Neural cell (in vitro differentiated cells): ENCODE measurements around the gene COPG1. TPM values are rescaled to one million over a fixed set of nuclear protein-coding genes. Genes with fewer than 3 reads are reported as not detected.

Experiments used
- H2AFZ ChIP-seq: fragments of 200-600, 300-800 bp; sonication (generic), shearing (Covaris generic); 2 replicates; pipeline ENCODE4 v1.6.0; 2014; ENCODE audit warnings: low read depth, mild to moderate bottlenecking, antibody characterized with exemption, low read length, moderate library complexity
- H3F3A ChIP-seq: fragments of 200-600 bp; shearing (Covaris generic); 2 replicates; pipeline ENCODE4 v1.6.1; 2016; ENCODE audit warnings: mild to moderate bottlenecking, moderate library complexity, mixed read lengths, antibody characterized with exemption, low read length; ENCODE audit not compliant: insufficient read depth, poor library complexity, severe bottlenecking
- H3K27ac ChIP-seq: fragments of 200-600, 300-800 bp; sonication (generic), shearing (Covaris generic); 2 replicates; pipeline ENCODE4 v1.5.1; 2014; ENCODE audit warnings: mild to moderate bottlenecking, low read length, moderate library complexity
- H3K27me3 ChIP-seq: fragments of 300-800, 200-600 bp; sonication (generic), shearing (Covaris generic); 2 replicates; pipeline ENCODE4 v1.6.0; 2014; ENCODE audit warnings: mild to moderate bottlenecking, low read depth, low read length, moderate library complexity; ENCODE audit not compliant: insufficient read depth
- H3K36me3 ChIP-seq: fragments of 300-800, 200-600 bp; sonication (generic), shearing (Covaris generic); 2 replicates; pipeline ENCODE4 v1.5.1; 2014; ENCODE audit warnings: mild to moderate bottlenecking, antibody characterized with exemption, low read length, moderate library complexity; ENCODE audit not compliant: insufficient read depth
- H3K4me2 ChIP-seq: fragments of 300-800, 200-600 bp; sonication (generic), shearing (Covaris generic); 2 replicates; pipeline ENCODE4 v1.6.0; 2014; ENCODE audit warnings: mild to moderate bottlenecking, low read length
- H3K4me3 ChIP-seq: fragments of 300-800, 200-600 bp; sonication (generic), shearing (Covaris generic); 2 replicates; pipeline ENCODE4 v1.5.1; 2014; ENCODE audit warnings: mild to moderate bottlenecking, low read length, moderate library complexity
- H3K79me2 ChIP-seq: fragments of 200-600 bp; shearing (Covaris generic); replicated peaks from 2 replicates; pipeline ENCODE4 v1.6.0; 2014; ENCODE audit warnings: mild to moderate bottlenecking, low read length, moderate library complexity; ENCODE audit not compliant: insufficient read depth
- H3K9ac ChIP-seq: fragments of 300-800, 200-600 bp; sonication (generic), shearing (Covaris generic); 2 replicates; pipeline ENCODE4 v1.6.1; 2016; ENCODE audit warnings: mild to moderate bottlenecking, low read length, mixed read lengths
- H3K9me2 ChIP-seq: fragments of 200-600 bp; shearing (Covaris generic); 2 replicates; pipeline ENCODE4 v1.6.1; 2016; ENCODE audit warnings: mild to moderate bottlenecking, low read length, mixed read lengths; ENCODE audit not compliant: insufficient read depth
- H3K9me3 ChIP-seq: fragments of 200-600, 300-800 bp; sonication (generic), shearing (Covaris generic); 2 replicates; pipeline ENCODE4 v1.6.1; 2016; ENCODE audit warnings: mild to moderate bottlenecking, mixed run types, low read length, moderate library complexity, mixed read lengths
- H4K20me1 ChIP-seq: fragments of 200-600 bp; shearing (Covaris generic); 2 replicates; pipeline ENCODE4 v1.6.1; 2016; ENCODE audit warnings: mild to moderate bottlenecking, mixed run types; ENCODE audit not compliant: insufficient read depth
- EP300 ChIP-seq: fragments of 450-650 bp; conservative IDR thresholded peaks from 2 replicates; pipeline ENCODE4 v1.6.1; 2014; ENCODE audit warnings: antibody characterized with exemption, mild to moderate bottlenecking, moderate library complexity; ENCODE audit not compliant: poor library complexity, severe bottlenecking
- EZH2 ChIP-seq: fragments of 200-600, 300-800 bp; shearing (Covaris generic), sonication (generic); IDR thresholded peaks from 2 replicates; pipeline ENCODE4 v1.6.1; 2014; ENCODE audit warnings: antibody characterized with exemption, low read length, borderline replicate concordance, mild to moderate bottlenecking; ENCODE audit not compliant: insufficient read depth, poor library complexity, severe bottlenecking
- MXI1 ChIP-seq: fragments of 450-650 bp; conservative IDR thresholded peaks from 2 replicates; pipeline ENCODE4 v1.6.1; 2014; ENCODE audit warnings: antibody characterized with exemption, mild to moderate bottlenecking; ENCODE audit not compliant: poor library complexity, severe bottlenecking
- POLR2AphosphoS5 ChIP-seq: IDR thresholded peaks from 2 replicates; pipeline ENCODE4 v1.6.1; 2012
- RAD21 ChIP-seq: fragments of 450-650 bp; conservative IDR thresholded peaks from 2 replicates; pipeline ENCODE4 v1.6.1; 2014; ENCODE audit warnings: antibody characterized with exemption, mild to moderate bottlenecking, moderate library complexity
- SMC3 ChIP-seq: fragments of 450-650 bp; conservative IDR thresholded peaks from 2 replicates; pipeline ENCODE4 v1.6.1; 2014; ENCODE audit warnings: antibody characterized with exemption, mild to moderate bottlenecking, moderate library complexity; ENCODE audit not compliant: poor library complexity
- TAF1 ChIP-seq: IDR thresholded peaks from 2 replicates; pipeline ENCODE4 v1.6.1; 2012; ENCODE audit warnings: low read depth
- polyA plus RNA-seq: library from polyadenylated mRNA; depleted of rRNA; stranded (reverse); fragments of >200 nt; gene quantifications from 2 replicates; pipeline ENCODE4 v1.2.3, GENCODE V29; 2014
- TF ChIP-seq, protein P1 (sequence below): fragments of 450-650 bp; IDR thresholded peaks from 2 replicates; pipeline ENCODE4 v1.5.1; 2014; ENCODE audit warnings: antibody characterized with exemption, mild to moderate bottlenecking, moderate library complexity; ENCODE audit not compliant: poor library complexity, severe bottlenecking
- TF ChIP-seq, protein P2 (sequence below): IDR thresholded peaks from 2 replicates; pipeline ENCODE4 v1.6.1; 2012; ENCODE audit warnings: borderline replicate concordance

Gene COPG1
- polyA plus RNA-seq, 1 donor from 2014 or later = 75.0 TPM

DNA sequence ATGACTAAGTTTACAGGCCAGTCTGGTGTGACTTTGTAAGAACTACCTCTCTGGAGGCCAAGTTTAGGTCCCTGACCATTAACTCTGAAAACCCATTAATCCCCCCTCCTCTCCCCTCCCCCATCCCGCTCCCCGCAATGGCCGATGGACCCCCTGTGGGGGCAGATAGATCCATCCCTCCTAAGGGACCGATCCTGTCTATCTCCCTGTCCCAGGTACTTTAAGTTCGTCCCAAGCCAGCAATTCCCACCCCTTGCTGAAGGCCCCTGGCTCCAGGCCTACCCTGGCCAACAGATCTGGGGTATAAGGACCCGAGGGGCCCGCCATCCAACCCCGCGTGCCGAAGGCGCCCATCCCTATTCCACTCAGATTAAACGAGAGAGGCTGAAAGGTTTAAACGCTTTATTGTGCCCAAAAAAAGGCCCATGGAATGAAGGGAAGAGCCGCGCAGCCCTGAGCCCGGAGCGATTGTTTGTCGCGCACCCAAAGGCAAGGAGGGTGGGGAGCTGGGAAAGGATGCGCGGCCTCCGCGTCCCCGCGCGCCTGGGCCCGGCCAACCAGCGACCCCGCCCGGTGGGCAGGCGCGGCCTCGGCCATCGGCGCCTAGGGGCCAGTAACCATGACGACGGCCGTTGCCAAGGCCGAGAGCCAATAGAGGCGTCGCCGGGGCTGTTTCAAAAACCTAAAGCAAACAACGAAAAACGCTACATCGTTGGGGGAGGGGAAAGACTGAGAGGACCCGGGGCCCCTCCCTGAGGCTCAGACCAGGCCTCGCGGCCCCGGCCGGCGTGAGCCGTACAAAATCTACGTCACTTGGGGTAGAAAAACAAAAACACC is 65.2 kb downstream of the COPG1 start:
- no peaks in the 10 kb centered on the region for H3K9me3 ChIP-seq
- peak overlapping the region; percentile 92 for H3K9ac ChIP-seq
- H3K79me2 ChIP-seq = peaks cover 46% of the 10 kb centered on the region
- H2AFZ ChIP-seq = peak overlapping the region; percentile 43
- H3K27ac ChIP-seq = peak overlapping the region; percentile 85
- H3F3A ChIP-seq = peaks cover 4% of the 10 kb centered on the region
- peak overlapping the region; percentile 96 for H3K4me3 ChIP-seq
- H3K27me3 ChIP-seq = no peaks in the 10 kb centered on the region
- peak overlapping the region; percentile 98 for H3K4me2 ChIP-seq
- no peaks in the 10 kb centered on the region for H3K9me2 ChIP-seq
- H4K20me1 ChIP-seq = no peaks in the 10 kb centered on the region
- no peaks in the 10 kb centered on the region for H3K36me3 ChIP-seq
- TF ChIP-seq RAD21 (no peak), MXI1 (peak; percentile 86), EZH2 (no peak), SMC3 (no peak), EP300 (peak; percentile 41), POLR2AphosphoS5 (peak; percentile 59), TAF1 (peak; percentile 30)
- TF ChIP-seq, protein P1, sequence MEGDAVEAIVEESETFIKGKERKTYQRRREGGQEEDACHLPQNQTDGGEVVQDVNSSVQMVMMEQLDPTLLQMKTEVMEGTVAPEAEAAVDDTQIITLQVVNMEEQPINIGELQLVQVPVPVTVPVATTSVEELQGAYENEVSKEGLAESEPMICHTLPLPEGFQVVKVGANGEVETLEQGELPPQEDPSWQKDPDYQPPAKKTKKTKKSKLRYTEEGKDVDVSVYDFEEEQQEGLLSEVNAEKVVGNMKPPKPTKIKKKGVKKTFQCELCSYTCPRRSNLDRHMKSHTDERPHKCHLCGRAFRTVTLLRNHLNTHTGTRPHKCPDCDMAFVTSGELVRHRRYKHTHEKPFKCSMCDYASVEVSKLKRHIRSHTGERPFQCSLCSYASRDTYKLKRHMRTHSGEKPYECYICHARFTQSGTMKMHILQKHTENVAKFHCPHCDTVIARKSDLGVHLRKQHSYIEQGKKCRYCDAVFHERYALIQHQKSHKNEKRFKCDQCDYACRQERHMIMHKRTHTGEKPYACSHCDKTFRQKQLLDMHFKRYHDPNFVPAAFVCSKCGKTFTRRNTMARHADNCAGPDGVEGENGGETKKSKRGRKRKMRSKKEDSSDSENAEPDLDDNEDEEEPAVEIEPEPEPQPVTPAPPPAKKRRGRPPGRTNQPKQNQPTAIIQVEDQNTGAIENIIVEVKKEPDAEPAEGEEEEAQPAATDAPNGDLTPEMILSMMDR = peak; percentile 52
- TF ChIP-seq, protein P2, sequence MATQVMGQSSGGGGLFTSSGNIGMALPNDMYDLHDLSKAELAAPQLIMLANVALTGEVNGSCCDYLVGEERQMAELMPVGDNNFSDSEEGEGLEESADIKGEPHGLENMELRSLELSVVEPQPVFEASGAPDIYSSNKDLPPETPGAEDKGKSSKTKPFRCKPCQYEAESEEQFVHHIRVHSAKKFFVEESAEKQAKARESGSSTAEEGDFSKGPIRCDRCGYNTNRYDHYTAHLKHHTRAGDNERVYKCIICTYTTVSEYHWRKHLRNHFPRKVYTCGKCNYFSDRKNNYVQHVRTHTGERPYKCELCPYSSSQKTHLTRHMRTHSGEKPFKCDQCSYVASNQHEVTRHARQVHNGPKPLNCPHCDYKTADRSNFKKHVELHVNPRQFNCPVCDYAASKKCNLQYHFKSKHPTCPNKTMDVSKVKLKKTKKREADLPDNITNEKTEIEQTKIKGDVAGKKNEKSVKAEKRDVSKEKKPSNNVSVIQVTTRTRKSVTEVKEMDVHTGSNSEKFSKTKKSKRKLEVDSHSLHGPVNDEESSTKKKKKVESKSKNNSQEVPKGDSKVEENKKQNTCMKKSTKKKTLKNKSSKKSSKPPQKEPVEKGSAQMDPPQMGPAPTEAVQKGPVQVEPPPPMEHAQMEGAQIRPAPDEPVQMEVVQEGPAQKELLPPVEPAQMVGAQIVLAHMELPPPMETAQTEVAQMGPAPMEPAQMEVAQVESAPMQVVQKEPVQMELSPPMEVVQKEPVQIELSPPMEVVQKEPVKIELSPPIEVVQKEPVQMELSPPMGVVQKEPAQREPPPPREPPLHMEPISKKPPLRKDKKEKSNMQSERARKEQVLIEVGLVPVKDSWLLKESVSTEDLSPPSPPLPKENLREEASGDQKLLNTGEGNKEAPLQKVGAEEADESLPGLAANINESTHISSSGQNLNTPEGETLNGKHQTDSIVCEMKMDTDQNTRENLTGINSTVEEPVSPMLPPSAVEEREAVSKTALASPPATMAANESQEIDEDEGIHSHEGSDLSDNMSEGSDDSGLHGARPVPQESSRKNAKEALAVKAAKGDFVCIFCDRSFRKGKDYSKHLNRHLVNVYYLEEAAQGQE = peak; percentile 39

DNA sequence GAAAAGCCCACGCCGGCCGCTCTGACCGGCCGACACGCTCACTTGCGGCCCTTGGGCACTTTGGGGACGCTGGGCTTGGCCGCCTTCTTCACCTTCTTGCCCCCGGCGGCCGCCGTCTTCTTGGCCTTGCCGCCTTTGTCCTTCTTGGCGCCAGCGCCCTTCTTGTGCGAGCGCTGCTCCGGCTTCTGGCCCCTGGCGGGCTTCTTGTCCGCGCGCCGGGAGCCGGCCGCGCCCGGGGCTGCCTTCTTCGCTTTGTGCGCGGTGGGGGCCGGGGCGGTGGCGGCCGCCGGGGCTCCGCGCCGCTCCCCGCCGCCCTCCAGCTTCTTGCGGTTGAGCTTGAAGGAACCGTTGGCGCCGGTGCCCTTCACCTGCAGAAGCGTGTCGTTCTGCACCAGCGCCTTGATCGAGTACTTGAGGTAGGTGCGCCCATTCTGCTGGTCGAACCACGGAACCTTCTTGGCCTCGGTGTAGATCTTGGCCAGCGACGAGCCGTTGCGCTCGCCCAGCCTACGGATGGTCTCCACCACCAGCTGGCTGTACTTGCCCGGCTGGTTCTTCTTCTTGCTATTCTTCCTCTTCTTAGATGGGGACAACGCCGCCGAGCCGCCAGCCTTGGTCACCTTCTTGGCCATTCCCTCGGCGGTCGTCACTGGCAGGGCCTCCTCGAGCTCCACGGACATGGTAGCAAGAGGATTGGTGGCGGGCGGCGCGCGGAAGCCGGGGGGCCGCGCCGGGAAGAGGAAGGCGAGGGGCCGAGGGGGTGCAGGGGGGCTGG is 66.0 kb downstream of the COPG1 start:
- Histone ChIP-seq H3K27ac (peak overlapping the region; percentile 85), H3K9me2 (no peaks in the 10 kb centered on the region), H3K9me3 (no peaks in the 10 kb centered on the region), H3K4me2 (no peak overlapping the region), H3F3A (peaks cover 4% of the 10 kb centered on the region), H4K20me1 (no peaks in the 10 kb centered on the region), H3K9ac (peak overlapping the region; percentile 92), H3K79me2 (peaks cover 46% of the 10 kb centered on the region), H3K27me3 (no peaks in the 10 kb centered on the region), H3K4me3 (peak overlapping the region; percentile 96), H2AFZ (peak overlapping the region; percentile 43), H3K36me3 (no peaks in the 10 kb centered on the region)
- TF ChIP-seq SMC3 = no peak
- TF ChIP-seq MXI1 = peak; percentile 34
- peak; percentile 3 for TF ChIP-seq POLR2AphosphoS5
- TF ChIP-seq EP300 = no peak
- TF ChIP-seq TAF1 = no peak
- no peak for TF ChIP-seq EZH2
- TF ChIP-seq, protein P1 = no peak
